ENCODE data around the gene SFRP5.
A peak's percentile ranks its signal among the peaks of the same experiment; 100 is the strongest.

SFRP5 gene

GRCh38 chr10:97747573-97747972, 24.2 kb downstream of the SFRP5 start:
- TF ChIP-seq, protein P1, sequence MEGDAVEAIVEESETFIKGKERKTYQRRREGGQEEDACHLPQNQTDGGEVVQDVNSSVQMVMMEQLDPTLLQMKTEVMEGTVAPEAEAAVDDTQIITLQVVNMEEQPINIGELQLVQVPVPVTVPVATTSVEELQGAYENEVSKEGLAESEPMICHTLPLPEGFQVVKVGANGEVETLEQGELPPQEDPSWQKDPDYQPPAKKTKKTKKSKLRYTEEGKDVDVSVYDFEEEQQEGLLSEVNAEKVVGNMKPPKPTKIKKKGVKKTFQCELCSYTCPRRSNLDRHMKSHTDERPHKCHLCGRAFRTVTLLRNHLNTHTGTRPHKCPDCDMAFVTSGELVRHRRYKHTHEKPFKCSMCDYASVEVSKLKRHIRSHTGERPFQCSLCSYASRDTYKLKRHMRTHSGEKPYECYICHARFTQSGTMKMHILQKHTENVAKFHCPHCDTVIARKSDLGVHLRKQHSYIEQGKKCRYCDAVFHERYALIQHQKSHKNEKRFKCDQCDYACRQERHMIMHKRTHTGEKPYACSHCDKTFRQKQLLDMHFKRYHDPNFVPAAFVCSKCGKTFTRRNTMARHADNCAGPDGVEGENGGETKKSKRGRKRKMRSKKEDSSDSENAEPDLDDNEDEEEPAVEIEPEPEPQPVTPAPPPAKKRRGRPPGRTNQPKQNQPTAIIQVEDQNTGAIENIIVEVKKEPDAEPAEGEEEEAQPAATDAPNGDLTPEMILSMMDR (IDR thresholded peaks at IDR 0.05; ENCODE audit: borderline replicate concordance, insufficient read depth, low read depth, low read length) = no peak

DNA sequence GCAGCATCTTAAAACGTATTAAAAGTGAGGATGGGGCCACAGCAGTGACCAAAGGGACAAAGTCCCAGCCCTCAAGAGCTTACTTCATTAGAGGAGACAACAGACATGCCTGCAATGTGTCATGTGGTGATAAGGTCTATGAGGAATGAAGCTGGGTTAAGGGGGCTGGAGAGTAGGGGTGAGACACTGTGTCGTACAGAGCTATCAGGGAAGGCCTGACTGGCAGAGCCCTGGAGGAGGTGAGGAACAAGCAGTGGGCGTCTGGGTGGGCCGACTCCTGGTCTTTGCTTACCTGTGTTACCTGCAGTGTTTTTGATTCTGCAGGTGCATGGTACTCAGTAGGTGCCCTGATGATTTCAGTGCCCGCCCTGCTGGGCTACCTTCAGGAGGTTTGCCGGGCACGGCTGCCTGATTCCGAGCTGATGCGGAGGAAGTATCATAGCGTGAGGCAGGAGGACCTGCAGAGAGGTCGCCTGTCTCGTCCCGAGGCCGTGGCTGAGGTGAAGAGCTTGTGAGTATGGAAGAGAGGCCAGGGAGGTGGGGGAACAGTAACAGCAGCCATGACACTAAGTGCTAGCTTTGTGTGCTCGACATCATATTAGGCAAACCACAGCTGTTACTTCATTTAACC, 27.3 kb downstream of the SFRP5 start:
- H3K4me3 ChIP-seq (ENCODE audit: low read depth, low read length) = no peak overlapping the region
- TF ChIP-seq, protein P1 (IDR thresholded peaks at IDR 0.05; ENCODE audit: borderline replicate concordance, insufficient read depth, low read depth, low read length) = no peak

More at GRCh38 chr10:97747573-97747972, 24.2 kb downstream of the SFRP5 start:
- H3K4me3 ChIP-seq (ENCODE audit: low read depth, low read length) = no peak overlapping the region

GRCh38 chr10:97743169-97743943, 28.4 kb downstream of the SFRP5 start:
- H3K4me3 ChIP-seq (ENCODE audit: low read depth, low read length) = no peak overlapping the region
- TF ChIP-seq, protein P1 (IDR thresholded peaks at IDR 0.05; ENCODE audit: borderline replicate concordance, insufficient read depth, low read depth, low read length) = no peak

DNA sequence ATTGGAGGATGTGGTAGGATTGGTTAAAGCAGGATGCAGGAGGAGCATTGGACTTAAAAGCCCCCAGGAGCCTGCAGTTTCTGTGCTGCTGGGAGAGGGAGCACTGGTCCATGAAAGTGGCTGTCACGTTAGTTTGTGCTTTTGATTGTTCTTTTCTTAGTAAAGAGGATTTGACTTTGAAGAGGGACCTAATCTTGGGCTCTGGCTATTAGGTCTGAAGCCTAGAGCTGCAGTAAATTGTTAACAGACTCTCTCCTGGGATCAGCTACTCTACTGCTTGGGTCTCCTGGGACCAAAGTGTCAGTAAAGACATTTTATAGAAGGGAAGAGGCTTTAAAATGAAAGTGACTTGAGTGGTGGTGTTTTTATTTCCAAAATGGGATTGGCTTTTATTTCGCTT, 31.2 kb downstream of the SFRP5 start:
- TF ChIP-seq, protein P1 (IDR thresholded peaks at IDR 0.05; ENCODE audit: borderline replicate concordance, insufficient read depth, low read depth, low read length) = no peak
- no peak overlapping the region for H3K4me3 ChIP-seq (ENCODE audit: low read depth, low read length)

GRCh38 chr10:97738616-97739015, 33.2 kb downstream of the SFRP5 start:
- TF ChIP-seq, protein P1 (IDR thresholded peaks at IDR 0.05; ENCODE audit: borderline replicate concordance, insufficient read depth, low read depth, low read length) = no peak
- no peak overlapping the region for H3K4me3 ChIP-seq (ENCODE audit: low read depth, low read length)

DNA sequence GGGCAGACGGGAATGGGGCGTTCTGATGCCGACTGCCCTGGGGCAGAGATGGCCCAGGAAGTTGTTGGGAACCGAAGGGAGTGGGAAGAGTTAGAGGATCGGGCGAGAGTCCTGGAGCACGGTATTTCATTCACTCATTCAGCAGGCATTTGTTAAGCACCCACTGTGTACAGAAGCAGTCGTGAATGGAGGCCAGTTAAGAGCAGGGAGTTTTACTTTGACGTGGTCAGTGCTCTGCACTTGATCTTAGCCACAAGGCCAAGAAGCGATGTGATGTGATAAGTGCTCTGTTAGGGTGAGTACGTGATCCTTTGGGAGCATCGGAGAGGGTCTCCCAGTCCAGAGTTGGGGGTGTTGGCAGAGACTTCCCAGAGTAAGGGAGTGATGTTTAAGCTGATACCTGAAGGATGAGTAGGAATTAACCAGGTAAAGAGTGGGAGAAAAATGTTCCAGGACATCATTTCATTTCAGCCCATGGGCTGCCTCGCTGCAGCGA, 34.0 kb downstream of the SFRP5 start:
- TF ChIP-seq, protein P1 (IDR thresholded peaks at IDR 0.05; ENCODE audit: borderline replicate concordance, insufficient read depth, low read depth, low read length) = no peak
- peak overlapping the region; percentile 88 for H3K4me3 ChIP-seq (ENCODE audit: low read depth, low read length)
